Islet precursor cell (in vitro differentiated cells): ENCODE measurements around the gene CDC42EP1.

Experiments
- DNase-seq: peaks from one replicate; pipeline ENCODE4 v3.0.0-alpha.2; 2018

Gene CDC42EP1

DNA sequence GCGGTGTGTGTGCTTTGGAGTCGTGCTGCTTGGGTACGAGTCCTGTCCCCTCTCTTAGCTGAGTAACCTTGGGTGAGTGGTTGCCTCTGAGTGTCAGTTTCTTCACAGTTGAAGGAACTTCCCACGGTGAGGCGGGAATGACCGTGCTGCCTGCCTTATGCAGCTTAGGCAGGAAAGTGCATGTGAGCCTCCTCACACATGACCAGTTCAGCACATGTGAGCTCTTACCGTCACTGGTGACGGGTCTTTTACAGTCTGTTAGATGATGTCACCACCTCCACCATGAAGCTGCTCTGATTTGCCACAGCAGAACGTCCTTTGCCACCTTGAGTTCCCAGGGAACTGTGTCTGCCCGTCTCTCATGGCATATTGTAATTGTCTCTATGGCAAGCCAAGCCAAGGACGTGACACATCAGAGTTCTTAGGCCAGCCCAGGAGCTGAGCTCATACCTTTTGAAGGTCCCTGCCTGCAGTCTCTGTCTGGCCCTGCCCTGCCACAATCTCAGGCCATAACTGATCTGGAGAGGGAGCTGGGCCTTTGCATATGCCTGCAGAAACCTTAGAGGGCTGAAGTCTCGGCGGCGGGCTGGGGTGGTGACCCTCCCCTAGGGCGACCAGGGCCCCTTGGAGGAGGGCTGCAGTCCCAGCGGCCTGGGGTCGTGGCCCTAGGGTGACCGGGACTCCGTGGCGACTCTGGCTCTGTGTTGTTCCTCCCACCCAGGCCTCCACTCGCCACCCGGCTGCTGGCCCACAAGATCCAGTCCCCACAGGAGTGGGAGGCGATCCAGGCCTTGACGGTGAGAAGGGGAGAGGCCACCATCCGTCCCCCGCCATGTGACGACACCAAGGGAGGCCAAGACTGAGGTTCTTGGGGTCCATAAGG, 56.2 kb downstream of the CDC42EP1 start:
- DNase-seq, result no peak

DNA sequence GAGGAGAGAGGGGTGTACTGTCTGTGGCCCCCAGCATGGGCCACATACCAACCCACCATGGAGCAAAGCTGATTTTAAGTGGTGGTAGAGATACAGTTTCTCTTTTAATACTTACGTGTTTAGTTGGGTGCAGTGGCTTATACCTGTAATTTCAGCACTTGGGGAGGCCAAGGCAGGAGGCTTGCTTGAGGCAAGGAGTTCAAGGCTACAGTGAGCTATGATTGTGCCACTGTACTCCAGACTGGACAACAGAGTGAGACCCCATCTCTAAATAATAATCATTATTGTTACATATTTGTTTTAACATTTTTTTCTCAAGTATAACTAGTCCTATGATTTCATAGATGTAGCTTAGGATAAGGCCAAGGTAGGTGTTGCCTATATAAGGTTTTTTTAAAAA, 57.2 kb downstream of the CDC42EP1 start:
- no peak for DNase-seq

DNA sequence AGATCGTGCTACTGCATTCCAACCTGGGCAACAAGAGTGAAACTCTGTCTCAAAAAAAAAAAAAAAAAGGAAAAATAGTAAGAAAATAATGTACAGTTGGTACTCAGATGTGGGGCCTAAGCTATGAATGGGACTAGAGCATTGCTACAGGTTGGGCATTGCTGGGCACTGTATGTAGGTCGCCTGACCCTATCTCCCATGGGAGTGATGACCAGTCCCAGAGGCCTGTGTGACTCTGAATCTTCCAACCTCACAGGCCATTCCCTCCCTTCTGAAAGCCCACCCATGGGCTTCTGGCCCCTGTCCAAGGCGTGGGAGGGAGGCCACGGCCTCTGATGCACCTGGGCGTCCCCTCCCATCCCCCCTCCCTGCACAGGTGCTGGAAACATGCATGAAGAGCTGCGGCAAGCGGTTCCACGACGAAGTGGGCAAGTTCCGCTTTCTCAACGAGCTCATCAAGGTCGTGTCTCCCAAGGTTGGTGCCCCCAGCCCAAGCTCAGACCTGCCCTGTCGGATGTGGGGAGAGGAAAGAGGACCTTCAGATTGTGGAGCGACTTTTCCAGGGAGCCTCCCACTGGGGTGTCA, 57.9 kb downstream of the CDC42EP1 start:
- no peak for DNase-seq

DNA sequence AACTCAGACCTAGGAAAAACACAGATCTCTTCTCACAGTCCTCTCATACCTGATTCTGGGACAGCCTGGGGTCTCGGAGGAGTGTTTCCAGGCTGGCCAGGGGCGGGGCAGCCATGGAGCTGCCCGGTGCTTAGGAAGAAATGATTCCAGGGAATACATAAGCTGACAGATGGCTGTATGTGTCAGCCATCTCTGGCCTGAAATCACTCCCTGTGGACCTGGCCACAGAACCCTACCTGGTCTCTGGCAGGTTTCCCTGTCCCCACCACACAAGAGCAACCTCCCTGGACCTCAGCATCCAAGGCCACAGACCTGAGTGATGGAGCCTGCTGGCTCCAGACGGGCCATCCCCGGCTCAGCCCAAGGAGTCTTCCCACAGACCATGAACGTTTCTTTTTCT, 58.4 kb downstream of the CDC42EP1 start:
- no peak for DNase-seq
